ENCODE results near the gene OTOP2.

Gene OTOP2

DNA sequence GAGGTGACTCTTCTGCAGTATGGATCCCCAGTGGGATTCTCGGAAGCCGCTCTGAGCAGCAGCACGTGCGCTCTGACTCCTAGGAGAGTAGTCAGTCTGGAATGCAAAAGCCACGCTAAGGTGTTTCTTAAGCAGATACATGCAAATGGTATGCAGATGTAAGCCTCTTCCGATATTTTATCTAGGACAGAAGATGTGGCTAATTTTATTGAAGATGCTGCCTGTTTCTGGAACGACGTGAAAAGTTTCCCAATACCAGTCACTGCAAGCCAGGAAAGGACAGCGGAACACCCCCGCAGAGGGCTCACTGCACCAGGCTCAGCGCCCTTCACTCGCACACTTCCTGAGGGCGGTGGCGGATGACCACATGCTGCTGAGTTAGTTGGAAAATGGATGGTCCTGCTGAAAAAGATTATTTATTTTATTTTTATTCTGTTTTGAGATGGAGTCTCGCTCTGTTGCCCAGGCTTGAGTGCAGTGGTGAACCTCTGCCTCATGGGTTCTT lies 40.8 kb upstream of the OTOP2 start:
- H3K4me3 ChIP-seq (ENCODE audit: low read length), result no peak overlapping the region
- no CpG with 5 or more reads among the region's 15 CpGs for WGBS (ENCODE audit: insufficient coverage, insufficient read length)

GRCh38 chr17:74888469-74888868 lies 35.6 kb upstream of the OTOP2 start:
- H3K36me3 ChIP-seq (ENCODE audit: control insufficient read depth, insufficient read depth, low read length), result no peaks in the 10 kb centered on the region
- no peak overlapping the region for H3K27ac ChIP-seq (ENCODE audit: low read length)
- H3K27me3 ChIP-seq (ENCODE audit: control insufficient read depth, insufficient read depth, low read length), result peaks cover 12% of the 10 kb centered on the region
- WGBS (ENCODE audit: insufficient coverage, insufficient read length), result no CpG with 5 or more reads among the region's 13 CpGs
- no peaks in the 10 kb centered on the region for H3K9me3 ChIP-seq (ENCODE audit: control insufficient read depth, insufficient read depth, low read length)
- peaks cover 3% of the 10 kb centered on the region; the same call in 1 of the 2 replicates for H3K4me1 ChIP-seq (ENCODE audit: control insufficient read depth, insufficient read depth, low read length)
- H3K4me3 ChIP-seq (ENCODE audit: low read length), result peak overlapping the region; percentile 5; the same call in 1 of the 2 replicates
- no peak for DNase-seq (ENCODE audit: low read depth, low spot score)

More for the DNA sequence above, 40.8 kb upstream of the OTOP2 start:
- DNase-seq (ENCODE audit: low read depth, low spot score), result no peak
- Histone ChIP-seq H3K36me3 (ENCODE audit: control insufficient read depth, insufficient read depth, low read length) (no peaks in the 10 kb centered on the region), H3K4me1 (ENCODE audit: control insufficient read depth, insufficient read depth, low read length) (peaks cover 5% of the 10 kb centered on the region; the same call in 1 of the 2 replicates), H3K9me3 (ENCODE audit: control insufficient read depth, insufficient read depth, low read length) (no peaks in the 10 kb centered on the region), H3K27ac (ENCODE audit: low read length) (no peak overlapping the region), H3K27me3 (ENCODE audit: control insufficient read depth, insufficient read depth, low read length) (no peaks in the 10 kb centered on the region)

DNA sequence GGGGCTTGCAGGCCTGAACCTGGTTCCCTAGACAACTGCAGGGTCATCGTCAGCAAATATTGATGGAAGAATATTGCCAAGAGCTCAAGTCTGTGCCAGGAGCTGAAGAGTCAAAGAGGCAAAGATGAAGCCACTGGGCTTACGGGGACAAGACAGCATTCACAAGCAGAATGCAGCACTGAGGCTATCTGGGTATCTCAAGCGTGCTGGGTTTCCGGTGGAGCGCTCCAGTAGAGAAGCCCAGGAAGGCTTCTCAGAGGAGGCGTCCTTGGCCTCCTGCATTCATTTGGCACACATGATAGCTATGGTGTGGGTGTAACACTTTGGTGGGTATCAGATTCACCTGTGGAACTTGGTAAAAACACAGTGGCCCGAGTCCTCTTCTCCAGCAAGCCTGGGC lies 33.5 kb upstream of the OTOP2 start:
- Histone ChIP-seq H3K27me3 (ENCODE audit: control insufficient read depth, insufficient read depth, low read length) (peaks cover 20% of the 10 kb centered on the region), H3K9me3 (ENCODE audit: control insufficient read depth, insufficient read depth, low read length) (no peaks in the 10 kb centered on the region), H3K27ac (ENCODE audit: low read length) (no peak overlapping the region), H3K4me3 (ENCODE audit: low read length) (no peak overlapping the region), H3K4me1 (ENCODE audit: control insufficient read depth, insufficient read depth, low read length) (peaks cover 3% of the 10 kb centered on the region; the same call in 1 of the 2 replicates), H3K36me3 (ENCODE audit: control insufficient read depth, insufficient read depth, low read length) (no peaks in the 10 kb centered on the region)
- WGBS (ENCODE audit: insufficient coverage, insufficient read length), result no CpG with 5 or more reads among the region's 7 CpGs
- no peak for DNase-seq (ENCODE audit: low read depth, low spot score)

DNA sequence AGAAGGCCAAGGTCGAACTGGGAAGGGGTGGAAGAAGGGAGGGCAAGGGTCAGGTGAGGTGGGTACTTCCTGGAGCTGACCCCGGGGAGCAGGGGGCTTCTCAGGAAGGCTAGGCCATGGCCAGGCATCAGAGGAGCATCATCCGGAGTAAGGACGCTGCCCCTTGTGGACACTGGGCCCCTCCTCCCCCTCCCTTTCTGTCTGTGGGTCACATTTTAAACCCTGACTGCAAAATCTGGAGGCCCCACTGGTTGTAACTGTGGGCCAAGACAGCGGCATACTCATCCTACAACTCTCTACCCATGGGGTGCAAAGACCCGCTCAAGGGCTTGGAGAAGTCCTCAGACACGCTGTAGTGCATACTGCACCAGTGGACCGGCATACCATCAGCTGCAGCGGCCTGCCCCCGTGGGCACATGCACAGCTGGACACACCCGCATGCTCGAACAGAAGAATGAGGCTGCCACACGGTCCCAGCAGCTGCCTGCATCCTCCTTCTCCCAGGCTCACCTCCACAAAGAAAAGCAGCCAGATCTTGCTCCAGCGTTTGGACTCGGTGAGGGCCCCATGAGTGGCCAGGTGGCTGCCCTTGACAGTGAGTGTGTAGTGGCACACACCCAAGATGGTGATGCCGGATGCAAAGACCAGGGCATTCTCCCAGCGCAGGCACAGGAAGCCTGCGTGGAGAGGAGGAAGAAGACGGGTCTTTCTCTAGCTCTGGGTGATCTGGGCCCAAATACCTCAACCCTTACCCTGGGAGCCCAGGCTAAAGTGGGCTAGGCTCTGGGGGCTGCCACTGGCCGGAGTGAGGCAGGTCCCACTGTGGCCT lies 31.8 kb upstream of the OTOP2 start:
- Histone ChIP-seq H3K4me1 (ENCODE audit: control insufficient read depth, insufficient read depth, low read length) (peaks cover 3% of the 10 kb centered on the region; the same call in 1 of the 2 replicates), H3K27ac (ENCODE audit: low read length) (no peak overlapping the region), H3K27me3 (ENCODE audit: control insufficient read depth, insufficient read depth, low read length) (peaks cover 20% of the 10 kb centered on the region), H3K36me3 (ENCODE audit: control insufficient read depth, insufficient read depth, low read length) (no peaks in the 10 kb centered on the region), H3K9me3 (ENCODE audit: control insufficient read depth, insufficient read depth, low read length) (no peaks in the 10 kb centered on the region), H3K4me3 (ENCODE audit: low read length) (peak overlapping the region; percentile 46; the same call in 1 of the 2 replicates)
- no peak for DNase-seq (ENCODE audit: low read depth, low spot score)
- WGBS (ENCODE audit: insufficient coverage, insufficient read length), result no CpG with 5 or more reads among the region's 20 CpGs

DNA sequence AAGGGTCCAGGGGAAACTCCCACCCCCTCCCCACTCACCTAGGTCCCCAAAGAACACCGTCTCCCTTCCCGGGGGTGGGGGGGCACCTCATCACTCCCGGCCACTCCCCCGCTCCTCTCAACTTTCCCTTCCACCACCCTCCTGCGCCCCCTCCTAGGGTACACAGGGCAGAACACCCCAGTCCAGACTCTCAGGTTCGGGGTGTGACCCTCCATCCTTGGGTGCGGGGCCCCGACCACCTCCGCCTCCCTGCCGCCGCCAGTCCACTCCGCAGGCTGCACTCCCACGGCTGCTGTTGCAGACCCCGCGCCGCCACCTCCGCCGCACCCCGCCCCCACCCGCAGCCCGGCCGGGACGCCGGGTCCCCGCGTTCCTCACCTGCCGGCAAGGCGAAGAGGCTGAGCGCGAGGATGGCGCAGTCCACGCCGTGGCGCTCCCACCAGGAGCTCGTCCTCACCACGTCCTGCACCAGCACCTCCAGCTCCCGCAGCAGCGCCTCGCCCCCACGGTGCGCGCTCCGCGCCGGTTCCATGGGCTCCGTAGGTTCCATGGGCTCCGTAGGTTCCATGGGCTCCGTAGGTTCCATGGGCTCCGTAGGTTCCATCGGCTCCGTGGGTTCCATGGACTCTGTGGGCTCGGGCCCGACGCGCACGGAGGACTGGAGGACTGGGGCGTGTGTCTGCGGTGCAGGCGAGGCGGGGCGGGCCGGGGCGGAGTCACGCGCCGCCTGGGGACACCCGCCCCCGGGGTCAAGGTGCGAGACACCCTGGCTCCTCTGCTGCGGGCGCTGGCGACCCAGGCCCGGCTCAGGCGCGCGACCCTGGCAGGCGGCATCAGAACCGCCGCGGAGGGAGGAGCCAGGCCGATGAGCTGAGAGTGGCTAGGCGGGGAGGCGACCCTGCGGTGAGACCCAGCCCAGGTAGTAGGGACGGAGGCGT lies 30.8 kb upstream of the OTOP2 start, which contains the start of gene FADS6:
Gene FADS6 (minus strand): TSS at position 660 of the 938 bp plus-strand sequence. CDS start 38 bp downstream, at position 622.
- H3K4me3 ChIP-seq (ENCODE audit: low read length), result peak within 1 kb of the TSS; percentile 46
- no peaks in the 10 kb centered on the region for H3K36me3 ChIP-seq (ENCODE audit: control insufficient read depth, insufficient read depth, low read length)
- no peak for DNase-seq (ENCODE audit: low read depth, low spot score)
- peaks cover 3% of the 10 kb centered on the region; the same call in 1 of the 2 replicates for H3K4me1 ChIP-seq (ENCODE audit: control insufficient read depth, insufficient read depth, low read length)
- WGBS (ENCODE audit: insufficient coverage, insufficient read length), result no CpG with 5 or more reads among the region's 86 CpGs
- no peaks in the 10 kb centered on the region for H3K9me3 ChIP-seq (ENCODE audit: control insufficient read depth, insufficient read depth, low read length)
- H3K27me3 ChIP-seq (ENCODE audit: control insufficient read depth, insufficient read depth, low read length), result peaks cover 20% of the 10 kb centered on the region
- no peak within 1 kb of the TSS for H3K27ac ChIP-seq (ENCODE audit: low read length)

GRCh38 chr17:74893936-74894671 lies 30.0 kb upstream of the OTOP2 start:
- Histone ChIP-seq H3K36me3 (ENCODE audit: control insufficient read depth, insufficient read depth, low read length) (no peaks in the 10 kb centered on the region), H3K27ac (ENCODE audit: low read length) (no peak overlapping the region), H3K27me3 (ENCODE audit: control insufficient read depth, insufficient read depth, low read length) (peaks cover 20% of the 10 kb centered on the region), H3K9me3 (ENCODE audit: control insufficient read depth, insufficient read depth, low read length) (no peaks in the 10 kb centered on the region), H3K4me1 (ENCODE audit: control insufficient read depth, insufficient read depth, low read length) (no peaks in the 10 kb centered on the region), H3K4me3 (ENCODE audit: low read length) (no peak overlapping the region; the same call in 1 of the 2 replicates)
- WGBS (ENCODE audit: insufficient coverage, insufficient read length), result no CpG with 5 or more reads among the region's 22 CpGs
- DNase-seq (ENCODE audit: low read depth, low spot score), result no peak

- WGBS (ENCODE audit: insufficient coverage, insufficient read length), result no CpG with 5 or more reads among the region's 11 CpGs
- Histone ChIP-seq H3K27ac (ENCODE audit: low read length) (no peak overlapping the region), H3K9me3 (ENCODE audit: control insufficient read depth, insufficient read depth, low read length) (no peaks in the 10 kb centered on the region), H3K4me3 (ENCODE audit: low read length) (no peak overlapping the region), H3K4me1 (ENCODE audit: control insufficient read depth, insufficient read depth, low read length) (no peaks in the 10 kb centered on the region), H3K36me3 (ENCODE audit: control insufficient read depth, insufficient read depth, low read length) (no peaks in the 10 kb centered on the region), H3K27me3 (ENCODE audit: control insufficient read depth, insufficient read depth, low read length) (peaks cover 8% of the 10 kb centered on the region)
- no peak for DNase-seq (ENCODE audit: low read depth, low spot score)
Measured at GRCh38 chr17:74898376-74898946, 25.6 kb upstream of the OTOP2 start.

DNA sequence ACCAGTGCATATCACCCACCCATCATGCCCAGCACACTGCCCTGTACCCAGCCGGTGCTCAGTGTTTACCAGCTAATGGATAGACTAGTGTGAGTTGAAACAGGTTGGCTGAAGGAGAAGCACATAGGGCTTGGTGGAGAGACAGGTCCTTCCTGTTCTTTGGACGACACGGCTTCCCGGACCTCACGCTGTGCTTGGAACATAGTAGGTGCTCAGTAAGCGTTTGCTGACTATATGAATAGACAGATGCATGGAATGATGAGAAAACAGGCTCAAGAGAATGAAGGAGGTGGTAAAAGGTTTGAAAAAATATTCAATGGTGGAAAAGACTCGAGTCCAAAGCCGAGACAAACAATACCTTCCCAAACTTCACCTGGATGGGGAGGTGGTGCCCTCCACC lies 23.9 kb upstream of the OTOP2 start:
- no CpG with 5 or more reads among the region's 8 CpGs for WGBS (ENCODE audit: insufficient coverage, insufficient read length)
- no peak overlapping the region for H3K27ac ChIP-seq (ENCODE audit: low read length)
- H3K27me3 ChIP-seq (ENCODE audit: control insufficient read depth, insufficient read depth, low read length), result no peaks in the 10 kb centered on the region

GRCh38 chr17:74901353-74902135 lies 22.5 kb upstream of the OTOP2 start:
- no peaks in the 10 kb centered on the region for H3K27me3 ChIP-seq (ENCODE audit: control insufficient read depth, insufficient read depth, low read length)
- H3K9me3 ChIP-seq (ENCODE audit: control insufficient read depth, insufficient read depth, low read length), result no peaks in the 10 kb centered on the region
- no peak overlapping the region for H3K4me3 ChIP-seq (ENCODE audit: low read length)
- no peaks in the 10 kb centered on the region; the same call in 1 of the 2 replicates for H3K4me1 ChIP-seq (ENCODE audit: control insufficient read depth, insufficient read depth, low read length)
- no peaks in the 10 kb centered on the region for H3K36me3 ChIP-seq (ENCODE audit: control insufficient read depth, insufficient read depth, low read length)
- no CpG with 5 or more reads among the region's 14 CpGs for WGBS (ENCODE audit: insufficient coverage, insufficient read length)
- no peak for DNase-seq (ENCODE audit: low read depth, low spot score)
- H3K27ac ChIP-seq (ENCODE audit: low read length), result no peak overlapping the region

More for the DNA sequence above, 23.9 kb upstream of the OTOP2 start:
- Histone ChIP-seq H3K9me3 (ENCODE audit: control insufficient read depth, insufficient read depth, low read length) (no peaks in the 10 kb centered on the region), H3K4me3 (ENCODE audit: low read length) (no peak overlapping the region), H3K4me1 (ENCODE audit: control insufficient read depth, insufficient read depth, low read length) (no peaks in the 10 kb centered on the region; the same call in 1 of the 2 replicates), H3K36me3 (ENCODE audit: control insufficient read depth, insufficient read depth, low read length) (no peaks in the 10 kb centered on the region)
- DNase-seq (ENCODE audit: low read depth, low spot score), result no peak

All from iPS DF 6.9 (cell line).